ENCODE results near the gene OR2B2. TPM values are rescaled to one million over a fixed set of nuclear protein-coding genes. Genes with fewer than 3 reads are reported as not detected.

The OR2B2 gene
- total RNA-seq, 1 experiment from 2014 or later, result not detected

DNA sequence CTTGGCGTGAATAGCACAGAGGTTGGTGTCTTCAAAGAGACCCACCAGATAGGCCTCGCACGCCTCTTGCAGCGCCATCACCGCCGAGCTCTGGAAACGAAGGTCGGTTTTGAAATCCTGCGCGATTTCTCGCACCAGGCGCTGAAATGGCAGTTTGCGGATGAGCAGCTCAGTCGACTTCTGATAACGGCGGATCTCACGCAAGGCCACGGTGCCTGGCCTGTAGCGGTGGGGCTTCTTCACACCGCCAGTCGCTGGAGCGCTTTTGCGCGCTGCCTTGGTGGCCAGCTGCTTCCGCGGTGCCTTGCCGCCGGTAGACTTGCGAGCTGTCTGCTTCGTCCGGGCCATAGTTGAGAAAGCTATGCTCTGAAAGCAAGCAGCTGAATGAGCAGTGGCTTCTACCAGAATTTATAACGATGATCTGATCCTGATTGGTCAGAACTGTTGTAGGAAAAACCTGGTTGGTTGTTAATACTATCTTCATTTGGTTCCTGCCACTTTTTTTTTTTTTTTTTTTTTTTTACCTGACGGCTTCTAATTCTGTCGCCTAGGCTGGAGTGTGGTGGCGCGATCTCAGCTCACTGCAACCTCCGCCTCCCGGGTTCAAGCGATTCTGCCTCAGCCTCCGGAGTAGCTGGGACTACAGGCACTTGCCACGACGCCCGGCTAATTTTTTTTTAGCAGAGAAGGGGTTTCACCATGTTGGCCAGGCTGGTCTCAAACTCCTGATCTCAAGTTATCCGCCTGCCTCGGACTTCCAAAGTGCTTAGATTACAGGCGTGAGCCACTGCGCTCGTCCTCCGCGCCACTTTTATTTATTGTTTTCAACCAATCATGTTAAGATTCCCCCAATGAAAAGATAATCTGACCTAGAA is 21.5 kb downstream of the OR2B2 start:
- DNase-seq (ENCODE audit: low spot score), result peak; percentile 95
- Histone ChIP-seq H3K4me1 (ENCODE audit: insufficient read depth, low read length, poor library complexity, severe bottlenecking) (peaks cover 11% of the 10 kb centered on the region), H3K36me3 (ENCODE audit: insufficient read depth, low read length, poor library complexity, severe bottlenecking) (no peaks in the 10 kb centered on the region), H3K9me3 (ENCODE audit: low read depth, low read length, poor library complexity, severe bottlenecking) (no peaks in the 10 kb centered on the region), H3K4me3 (ENCODE audit: low read depth, low read length, poor library complexity, severe bottlenecking) (peak overlapping the region; percentile 63), H3K27me3 (replicated peaks; ENCODE audit: insufficient read depth, low read depth, low read length, poor library complexity) (no peaks in the 10 kb centered on the region), H3K27ac (ENCODE audit: low read depth, low read length, poor library complexity, severe bottlenecking) (peak overlapping the region; percentile 94)
- POLR2A ChIA-PET (ENCODE audit: low non-redundant PET), result interaction anchor here (0.6 to 2.1 kb wide), 8 partner anchors 19 to 1696 kb away, joined by 3 to 66 read pairs (median 9); a partner anchor contains a TSS
- TSS peak; percentile 67 for BruUV-seq (replicated peaks)
- intact Hi-C loops (cut with micrococcal nuclease; ENCODE audit: unreplicated experiment), result loop anchor here (2.0 to 10.0 kb wide), 5 partner anchors 18 to 1858 kb away; a partner anchor contains a TSS
- TF ChIP-seq, protein P1, sequence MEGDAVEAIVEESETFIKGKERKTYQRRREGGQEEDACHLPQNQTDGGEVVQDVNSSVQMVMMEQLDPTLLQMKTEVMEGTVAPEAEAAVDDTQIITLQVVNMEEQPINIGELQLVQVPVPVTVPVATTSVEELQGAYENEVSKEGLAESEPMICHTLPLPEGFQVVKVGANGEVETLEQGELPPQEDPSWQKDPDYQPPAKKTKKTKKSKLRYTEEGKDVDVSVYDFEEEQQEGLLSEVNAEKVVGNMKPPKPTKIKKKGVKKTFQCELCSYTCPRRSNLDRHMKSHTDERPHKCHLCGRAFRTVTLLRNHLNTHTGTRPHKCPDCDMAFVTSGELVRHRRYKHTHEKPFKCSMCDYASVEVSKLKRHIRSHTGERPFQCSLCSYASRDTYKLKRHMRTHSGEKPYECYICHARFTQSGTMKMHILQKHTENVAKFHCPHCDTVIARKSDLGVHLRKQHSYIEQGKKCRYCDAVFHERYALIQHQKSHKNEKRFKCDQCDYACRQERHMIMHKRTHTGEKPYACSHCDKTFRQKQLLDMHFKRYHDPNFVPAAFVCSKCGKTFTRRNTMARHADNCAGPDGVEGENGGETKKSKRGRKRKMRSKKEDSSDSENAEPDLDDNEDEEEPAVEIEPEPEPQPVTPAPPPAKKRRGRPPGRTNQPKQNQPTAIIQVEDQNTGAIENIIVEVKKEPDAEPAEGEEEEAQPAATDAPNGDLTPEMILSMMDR (conservative IDR thresholded peaks at IDR 0.05; ENCODE audit: low read depth, low read length), result no peak
- TF ChIP-seq EZH2 (IDR thresholded peaks at IDR 0.05; ENCODE audit: borderline replicate concordance, low read depth, low read length, poor library complexity, severe bottlenecking), result no peak
- CTCF ChIA-PET, result interaction anchor here (0.6 to 0.7 kb wide), 2 partner anchors 82 to 1863 kb away, joined by 3 to 4 read pairs; no protein-coding TSS in a partner anchor

DNA sequence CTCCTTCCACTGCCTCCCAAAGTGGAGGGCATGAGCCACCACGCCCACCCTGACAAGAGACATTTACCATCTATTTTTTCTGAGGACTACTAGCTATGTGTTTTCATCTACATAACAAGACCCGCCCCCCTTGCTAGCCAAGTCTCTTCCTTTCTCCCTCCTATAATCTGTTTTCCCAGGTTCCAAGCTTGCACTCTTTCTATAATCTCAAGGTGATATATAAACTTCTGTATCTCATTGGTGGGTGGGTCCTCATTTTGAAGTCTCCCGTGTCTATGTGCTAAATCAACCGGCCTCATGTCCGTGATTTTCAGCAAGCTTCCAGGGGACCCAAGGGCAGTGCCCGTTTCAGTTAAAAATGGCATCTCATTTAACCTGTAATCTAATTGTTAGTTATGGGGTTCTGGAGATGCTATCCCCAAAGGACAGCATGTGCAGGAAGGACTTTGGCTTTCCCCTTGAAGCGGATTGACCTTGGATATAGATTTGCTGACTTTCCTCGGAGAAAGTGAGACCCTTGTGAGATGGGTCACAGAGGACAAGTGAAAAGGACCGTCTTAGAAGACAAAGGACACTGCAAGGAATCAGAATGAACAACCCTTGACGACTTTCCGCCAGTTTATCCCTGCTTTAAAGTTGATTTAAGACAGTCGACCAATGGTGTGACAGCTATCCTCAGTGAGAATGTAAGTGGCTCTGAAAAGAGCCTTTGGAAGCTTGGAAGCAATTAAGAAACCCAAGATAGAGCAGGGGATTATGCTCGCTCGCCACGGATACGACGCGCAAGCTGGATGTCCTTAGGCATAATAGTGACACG is 22.4 kb downstream of the OR2B2 start:
- no peak for TF ChIP-seq EZH2 (IDR thresholded peaks at IDR 0.05; ENCODE audit: borderline replicate concordance, low read depth, low read length, poor library complexity, severe bottlenecking)
- TF ChIP-seq, protein P1 (conservative IDR thresholded peaks at IDR 0.05; ENCODE audit: low read depth, low read length), result no peak
- ChIA-PET POLR2A (ENCODE audit: low non-redundant PET) (interaction anchor here (0.6 to 2.1 kb wide), 5 partner anchors 18 to 1597 kb away, joined by 6 to 66 read pairs (median 12); a partner anchor contains a TSS), CTCF (interaction anchor here (0.7 kb wide), 1 partner anchor 1862 kb away, joined by 4 read pairs; no protein-coding TSS in a partner anchor)
- intact Hi-C loops (cut with micrococcal nuclease; ENCODE audit: unreplicated experiment), result loop anchor here (2.0 to 10.0 kb wide), 5 partner anchors 17 to 1858 kb away; a partner anchor contains a TSS
- H3K4me1 ChIP-seq (ENCODE audit: insufficient read depth, low read length, poor library complexity, severe bottlenecking), result peaks cover 11% of the 10 kb centered on the region
- H3K9me3 ChIP-seq (ENCODE audit: low read depth, low read length, poor library complexity, severe bottlenecking), result no peaks in the 10 kb centered on the region
- peak overlapping the region; percentile 63 for H3K4me3 ChIP-seq (ENCODE audit: low read depth, low read length, poor library complexity, severe bottlenecking)
- no peaks in the 10 kb centered on the region for H3K27me3 ChIP-seq (replicated peaks; ENCODE audit: insufficient read depth, low read depth, low read length, poor library complexity)
- DNase-seq (ENCODE audit: low spot score), result peak; percentile 68
- peak overlapping the region; percentile 94 for H3K27ac ChIP-seq (ENCODE audit: low read depth, low read length, poor library complexity, severe bottlenecking)
- no peaks in the 10 kb centered on the region for H3K36me3 ChIP-seq (ENCODE audit: insufficient read depth, low read length, poor library complexity, severe bottlenecking)
- no TSS peak for BruUV-seq (replicated peaks)

DNA sequence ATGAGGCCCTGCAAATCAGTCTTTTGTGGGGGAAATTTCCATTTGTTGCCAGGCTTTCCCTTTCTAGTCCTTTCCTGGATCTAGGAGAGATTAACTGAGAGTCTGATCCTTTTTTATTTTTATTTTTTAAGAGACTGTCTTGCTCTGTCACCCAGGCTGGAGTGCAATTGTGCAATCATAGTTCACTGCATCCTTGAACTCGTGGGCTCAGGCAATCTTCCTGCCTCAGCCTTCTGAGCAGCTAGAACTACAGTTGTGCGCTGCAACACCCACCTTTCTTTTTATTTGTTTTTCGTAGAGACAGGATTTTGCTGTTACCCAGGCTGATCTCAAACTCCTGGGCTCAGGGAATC is 22.9 kb downstream of the OR2B2 start:
- no peaks in the 10 kb centered on the region for H3K36me3 ChIP-seq (ENCODE audit: insufficient read depth, low read length, poor library complexity, severe bottlenecking)
- H3K9me3 ChIP-seq (ENCODE audit: low read depth, low read length, poor library complexity, severe bottlenecking), result no peaks in the 10 kb centered on the region
- no TSS peak for BruUV-seq (replicated peaks)
- no peaks in the 10 kb centered on the region for H3K27me3 ChIP-seq (replicated peaks; ENCODE audit: insufficient read depth, low read depth, low read length, poor library complexity)
- H3K4me3 ChIP-seq (ENCODE audit: low read depth, low read length, poor library complexity, severe bottlenecking), result peak overlapping the region; percentile 63
- H3K27ac ChIP-seq (ENCODE audit: low read depth, low read length, poor library complexity, severe bottlenecking), result peak overlapping the region; percentile 94
- DNase-seq (ENCODE audit: low spot score), result no peak
- peaks cover 11% of the 10 kb centered on the region for H3K4me1 ChIP-seq (ENCODE audit: insufficient read depth, low read length, poor library complexity, severe bottlenecking)
- TF ChIP-seq, protein P1 (conservative IDR thresholded peaks at IDR 0.05; ENCODE audit: low read depth, low read length), result no peak
- no peak for TF ChIP-seq EZH2 (IDR thresholded peaks at IDR 0.05; ENCODE audit: borderline replicate concordance, low read depth, low read length, poor library complexity, severe bottlenecking)
- CTCF ChIA-PET, result no interaction called here
- intact Hi-C loops (cut with micrococcal nuclease; ENCODE audit: unreplicated experiment), result no loop called here
- POLR2A ChIA-PET (ENCODE audit: low non-redundant PET), result interaction anchor here (0.6 to 2.1 kb wide), 2 partner anchors 17 to 757 kb away, joined by 3 to 66 read pairs; a partner anchor contains a TSS
